ENCODE data around the gene KLF13. TPM values are rescaled to one million over a fixed set of nuclear protein-coding genes. Genes with fewer than 3 reads are reported as not detected.

The KLF13 gene
- total and polyA plus RNA-seq, 10 of the 15 experiments (the other 5 are each of a cell fraction or from before 2014, with no cell fraction given): 20.3 to 109 (median 51.4) TPM

- in situ Hi-C loops (cut with MboI) (loop anchor here (25.0 kb wide), 2 partner anchors 703 to 1272 kb away; partner anchors contain the start of genes ARHGAP11A and ARHGAP11B), intact Hi-C loops (cut with micrococcal nuclease; ENCODE audit: unreplicated experiment) (no loop called here)
- CTCF ChIA-PET: interaction anchor here (1.1 kb wide), 1 partner anchor 17 kb away, joined by 3 read pairs; no protein-coding TSS in a partner anchor
- no peak for FAIRE-seq
- BruUV-seq (replicated peaks): no TSS peak
- no peak for ATAC-seq
- Histone ChIP-seq H3K4me2 (ENCODE audit: control insufficient read depth, insufficient read depth) (no peak overlapping the region), H3K4me1 (ENCODE audit: control insufficient read depth, insufficient read depth, low read length) (peaks cover 96% of the 10 kb centered on the region), H3K36me3 (ENCODE audit: control insufficient read depth in 2 of 2, insufficient read depth in 2 of 2, low read length in 1 of 2) (peaks cover 7 to 24% of the 10 kb centered on the region in 2 experiments), H3K9ac (ENCODE audit: control insufficient read depth, insufficient read depth, low read length) (no peak overlapping the region), H2AFZ (ENCODE audit: control insufficient read depth, low read depth, low read length) (no peak overlapping the region), H3K9me3 (replicated peaks; ENCODE audit: control insufficient read depth, insufficient read depth, low read length) (no peaks in the 10 kb centered on the region), H3K79me2 (ENCODE audit: control insufficient read depth, insufficient read depth, low read length) (peaks cover 99% of the 10 kb centered on the region), H4K20me1 (ENCODE audit: control insufficient read depth, insufficient read depth) (peaks cover 10% of the 10 kb centered on the region), H3K27ac (ENCODE audit: control insufficient read depth, insufficient read depth) (no peak overlapping the region), H3K4me3 (no peak overlapping the region), H3K27me3 (replicated peaks in 1 of 2; ENCODE audit: control insufficient read depth in 2 of 2, insufficient read depth in 2 of 2, low read length in 1 of 2) (no peaks in the 10 kb centered on the region)
- RAD21 ChIA-PET (ENCODE audit: unreplicated experiment): interaction anchor here (2.4 kb wide), 1 partner anchor 13 kb away, joined by 16 read pairs; no protein-coding TSS in a partner anchor
- DNase-seq (ENCODE audit: low read depth, low spot score): no peak
- SMC1A ChIA-PET (ENCODE audit: uncharacterized antibody, unreplicated experiment): interaction anchor here (1.7 to 2.0 kb wide), 2 partner anchors 11 to 14 kb away, joined by 7 to 8 read pairs; no protein-coding TSS in a partner anchor
- POLR2A ChIA-PET: interaction anchor here (0.6 to 0.9 kb wide), 2 partner anchors 26 to 123 kb away, joined by 3 read pairs; no protein-coding TSS in a partner anchor
- TF ChIP-seq ZNF384 (IDR thresholded peaks at IDR 0.05; ENCODE audit: borderline replicate concordance, low read depth, low read length): no peak
- no peak for TF ChIP-seq TARDBP (IDR thresholded peaks at IDR 0.05; ENCODE audit: borderline replicate concordance)
- no peak for TF ChIP-seq MEF2B (IDR thresholded peaks at IDR 0.05; ENCODE audit: partially characterized antibody, poor library complexity, severe bottlenecking)
- no peak for TF ChIP-seq STAT1 (conservative IDR thresholded peaks at IDR 0.05)
- TF ChIP-seq SMARCA5 (IDR thresholded peaks at IDR 0.05): no peak
- no peak for TF ChIP-seq FOXM1 (IDR thresholded peaks at IDR 0.05; ENCODE audit: low read depth, low read length)
- TF ChIP-seq MYB (IDR thresholded peaks at IDR 0.05; ENCODE audit: borderline replicate concordance, low read depth, low read length): no peak
- no peak for TF ChIP-seq USF2 (IDR thresholded peaks at IDR 0.05; ENCODE audit: borderline replicate concordance, low read depth, low read length)
- no peak for TF ChIP-seq LARP7 (IDR thresholded peaks at IDR 0.05)
- TF ChIP-seq DPF2 (IDR thresholded peaks at IDR 0.05): no peak
- TF ChIP-seq RELA (IDR thresholded peaks at IDR 0.05; ENCODE audit: borderline replicate concordance, partially characterized antibody): no peak
- TF ChIP-seq NR2C1 (IDR thresholded peaks at IDR 0.05): no peak
- no peak for TF ChIP-seq TBL1XR1 (IDR thresholded peaks at IDR 0.05; ENCODE audit: low read depth, low read length)
- TF ChIP-seq BRCA1 (IDR thresholded peaks at IDR 0.05; ENCODE audit: low read depth, low read length): no peak
- TF ChIP-seq JUNB (IDR thresholded peaks at IDR 0.05): no peak
- TF ChIP-seq ZZZ3 (IDR thresholded peaks at IDR 0.05; ENCODE audit: control insufficient read depth, insufficient read length, low read depth): no peak
- no peak for TF ChIP-seq ZBTB40 (IDR thresholded peaks at IDR 0.05; ENCODE audit: borderline replicate concordance)
- 71% methylated on average over 5 of the region's 5 CpGs for WGBS (ENCODE audit: insufficient coverage, insufficient replicate concordance, low lambda C conversion rate, missing lambda C conversion rate)
These were observed 13.4 kb downstream of the KLF13 start for GRCh38 chr15:31340047-31340446.
